Measurements from ENCODE around the gene MESD. TPM values are rescaled to one million over a fixed set of nuclear protein-coding genes. Genes with fewer than 3 reads are reported as not detected.

The MESD gene
- total and polyA plus RNA-seq, 5 experiments from 2014 or later = 21.3 to 30.7 (median 30.5) TPM

- POLR2A ChIA-PET = no interaction called here
- peaks cover 2 to 32% (median 14%) of the 10 kb centered on the region in 4 donors for H3K4me1 Mint-ChIP-seq
- DNase-seq (no peak), ATAC-seq (no peak)
- H3K9me3 Mint-ChIP-seq = peaks cover 0 to 9% (median 4%) of the 10 kb centered on the region in 9 donors
- no peak overlapping the region for H3K4me3 Mint-ChIP-seq
- peaks cover 0 to 26% (median 7%) of the 10 kb centered on the region in 5 donors for H3K27me3 Mint-ChIP-seq
- H3K27ac Mint-ChIP-seq = no peak overlapping the region
- peaks cover 0 to 10% (median 7%) of the 10 kb centered on the region in 3 donors for H3K36me3 Mint-ChIP-seq
Observed at GRCh38 chr15:81025721-81026370, 36.2 kb upstream of the MESD start.

DNA sequence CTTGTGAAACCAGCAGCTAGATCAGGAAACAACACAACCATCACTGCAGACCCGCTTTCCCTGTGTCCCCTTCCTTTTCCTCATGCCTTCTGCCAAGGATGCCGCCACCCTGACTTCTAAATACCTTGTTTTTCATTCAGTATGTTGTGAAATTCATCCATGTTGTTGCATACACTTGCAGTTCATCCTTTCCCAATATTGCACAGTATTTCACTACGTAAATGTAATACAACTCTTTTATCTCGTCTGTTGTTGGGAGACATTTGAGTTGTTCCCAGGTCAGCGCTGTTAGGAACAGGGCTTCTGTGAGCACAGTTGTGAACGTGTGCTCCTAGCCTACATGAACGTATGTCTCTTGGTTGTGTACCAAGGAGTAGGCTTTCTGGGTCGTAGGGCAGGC is 35.3 kb upstream of the MESD start:
- H3K4me1 Mint-ChIP-seq = peaks cover 2 to 29% (median 13%) of the 10 kb centered on the region in 4 donors
- peaks cover 0 to 23% (median 5%) of the 10 kb centered on the region in 5 donors for H3K27me3 Mint-ChIP-seq
- H3K9me3 Mint-ChIP-seq = peaks cover 0 to 5% (median 4%) of the 10 kb centered on the region in 9 donors
- ATAC-seq (no peak), DNase-seq (no peak)
- H3K36me3 Mint-ChIP-seq = peaks cover 0 to 6% (median 6%) of the 10 kb centered on the region in 3 donors
- no peak overlapping the region for H3K4me3 Mint-ChIP-seq
- POLR2A ChIA-PET = no interaction called here
- H3K27ac Mint-ChIP-seq = no peak overlapping the region

GRCh38 chr15:81024265-81024872 is 34.8 kb upstream of the MESD start:
- Mint-ChIP-seq H3K27me3 (peaks cover 0 to 17% (median 0%) of the 10 kb centered on the region in 5 donors), H3K27ac (peak overlapping the region in 1 of 10 donors; percentile 21), H3K4me3 (no peak overlapping the region), H3K9me3 (no peaks in the 10 kb centered on the region), H3K36me3 (peaks cover 0 to 1% (median 0%) of the 10 kb centered on the region in 3 donors), H3K4me1 (peaks cover 2 to 23% (median 10%) of the 10 kb centered on the region in 4 donors)
- POLR2A ChIA-PET = no interaction called here
- DNase-seq = no peak
- no peak for ATAC-seq

GRCh38 chr15:81023483-81024264 is 34.1 kb upstream of the MESD start:
- Mint-ChIP-seq H3K9me3 (no peaks in the 10 kb centered on the region), H3K4me3 (peak overlapping the region in 1 of 10 donors; percentile 16), H3K4me1 (peaks cover 2 to 23% (median 10%) of the 10 kb centered on the region in 4 donors), H3K36me3 (peaks cover 0 to 1% (median 0%) of the 10 kb centered on the region in 3 donors), H3K27ac (peak overlapping the region in 2 of 10 donors; percentile 12 to 21), H3K27me3 (peaks cover 0 to 10% (median 0%) of the 10 kb centered on the region in 5 donors)
- DNase-seq (peak in 1 of 10 donors; percentile 9), ATAC-seq (no peak)
- POLR2A ChIA-PET = interaction anchor here (0.6 kb wide), 1 partner anchor 208 kb away, joined by 4 read pairs; no protein-coding TSS in a partner anchor

DNA sequence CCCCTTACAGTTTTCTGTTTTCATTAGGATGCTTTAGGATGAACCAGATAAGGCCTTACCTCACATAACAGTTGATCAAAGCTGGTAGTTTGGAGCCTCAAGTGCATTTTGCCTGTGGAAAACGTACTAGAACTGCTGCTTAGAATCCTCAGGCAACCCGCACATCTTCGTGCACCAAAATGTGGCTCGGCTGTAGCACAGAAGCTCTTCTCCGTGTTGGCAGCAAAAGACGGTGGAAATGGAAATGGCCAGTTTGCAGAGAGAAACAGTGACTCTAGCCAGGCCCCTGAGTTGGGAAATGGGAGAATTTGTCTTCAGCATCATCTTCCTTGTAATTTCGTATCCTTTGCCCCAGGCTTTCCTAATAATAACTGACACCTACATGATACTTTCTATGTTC is 31.7 kb upstream of the MESD start:
- Mint-ChIP-seq H3K27ac (no peak overlapping the region), H3K27me3 (peaks cover 0 to 10% (median 0%) of the 10 kb centered on the region in 5 donors), H3K4me3 (no peak overlapping the region), H3K4me1 (peaks cover 2 to 23% (median 10%) of the 10 kb centered on the region in 4 donors), H3K36me3 (peaks cover 0 to 1% (median 0%) of the 10 kb centered on the region in 3 donors), H3K9me3 (no peaks in the 10 kb centered on the region)
- no peak for DNase-seq
- no peak for ATAC-seq
- POLR2A ChIA-PET = no interaction called here

GRCh38 chr15:81018197-81018596 is 28.6 kb upstream of the MESD start:
- ATAC-seq = no peak
- Mint-ChIP-seq H3K27me3 (no peaks in the 10 kb centered on the region), H3K9me3 (no peaks in the 10 kb centered on the region), H3K36me3 (peaks cover 0 to 1% (median 0%) of the 10 kb centered on the region in 3 donors), H3K4me1 (peaks cover 0 to 10% (median 7%) of the 10 kb centered on the region in 4 donors), H3K27ac (peak overlapping the region in 1 of 10 donors; percentile 47), H3K4me3 (no peak overlapping the region)
- POLR2A ChIA-PET = interaction anchor here (0.6 kb wide), 1 partner anchor 19 kb away, joined by 3 read pairs; no protein-coding TSS in a partner anchor
- DNase-seq = no peak

DNA sequence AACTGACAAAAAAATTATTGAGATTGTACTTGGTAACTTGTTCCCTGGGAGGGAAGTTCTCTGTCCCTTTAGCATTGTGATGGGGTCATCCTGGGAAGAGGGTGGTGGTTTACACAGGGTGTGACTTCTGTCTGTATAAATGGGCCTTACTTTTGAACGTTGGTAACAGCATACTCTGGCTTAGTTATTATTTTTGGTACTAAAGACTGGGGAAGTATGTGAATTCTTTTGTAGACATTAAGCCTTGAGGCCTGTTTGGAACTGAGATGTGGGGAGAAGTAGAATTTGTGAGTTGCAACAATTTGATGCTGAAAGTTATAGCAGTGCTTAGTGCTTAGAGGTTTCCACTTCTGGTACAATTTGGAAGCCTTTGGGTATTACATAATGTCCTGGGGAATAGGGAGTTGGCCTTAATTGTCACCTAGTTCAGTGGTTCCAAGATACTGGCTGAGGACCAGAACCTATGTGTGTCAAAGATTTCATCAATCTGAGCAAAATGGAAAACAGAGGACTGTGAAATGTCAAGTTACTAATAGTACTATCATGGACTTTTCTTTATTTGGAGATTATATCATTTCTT is 27.0 kb upstream of the MESD start:
- no peaks in the 10 kb centered on the region for H3K27me3 Mint-ChIP-seq
- H3K4me1 Mint-ChIP-seq = peaks cover 2 to 12% (median 6%) of the 10 kb centered on the region in 4 donors
- no peak overlapping the region for H3K27ac Mint-ChIP-seq
- POLR2A ChIA-PET = no interaction called here
- no peak for DNase-seq
- peaks cover 0 to 1% (median 0%) of the 10 kb centered on the region in 3 donors for H3K36me3 Mint-ChIP-seq
- H3K4me3 Mint-ChIP-seq = no peak overlapping the region
- H3K9me3 Mint-ChIP-seq = no peaks in the 10 kb centered on the region
- no peak for ATAC-seq

GRCh38 chr15:81015621-81016488 is 26.2 kb upstream of the MESD start:
- Mint-ChIP-seq H3K27me3 (no peaks in the 10 kb centered on the region), H3K4me1 (peaks cover 2 to 13% (median 6%) of the 10 kb centered on the region in 4 donors), H3K27ac (no peak overlapping the region), H3K4me3 (no peak overlapping the region), H3K9me3 (no peaks in the 10 kb centered on the region), H3K36me3 (no peaks in the 10 kb centered on the region)
- no peak for DNase-seq
- no peak for ATAC-seq
- POLR2A ChIA-PET = no interaction called here

DNA sequence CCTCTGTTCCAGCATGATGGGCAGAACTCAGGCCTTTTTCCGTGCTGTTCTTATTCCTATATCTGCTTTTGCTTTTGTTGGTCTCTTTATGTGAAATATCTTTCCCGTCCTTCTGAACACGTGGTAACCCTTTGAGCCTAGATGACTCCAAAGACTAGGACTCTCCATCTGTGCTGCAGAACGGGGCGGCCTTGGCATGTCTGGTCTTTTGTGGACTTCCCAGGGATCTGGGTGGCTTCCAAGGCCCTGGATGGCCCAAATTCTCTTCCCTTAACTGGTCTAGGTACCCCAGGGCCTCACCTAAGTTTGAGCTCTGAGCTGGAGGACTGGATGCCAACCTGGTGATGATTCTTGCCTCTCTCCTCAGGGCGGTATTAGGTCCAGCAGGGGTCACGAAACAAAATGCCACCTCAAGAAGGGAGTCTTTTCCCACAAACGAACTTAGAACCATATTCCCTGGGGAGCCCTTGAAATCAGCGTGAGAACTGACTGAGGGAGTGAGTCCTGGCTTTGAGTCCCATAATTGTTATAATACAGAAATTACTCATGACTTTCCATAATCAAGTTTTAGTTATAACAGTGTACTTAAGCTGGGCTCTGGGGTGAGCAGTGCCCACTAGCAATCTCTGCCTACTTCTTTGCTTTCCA is 25.0 kb upstream of the MESD start:
- POLR2A ChIA-PET = no interaction called here
- Mint-ChIP-seq H3K36me3 (no peaks in the 10 kb centered on the region), H3K4me3 (no peak overlapping the region), H3K9me3 (no peaks in the 10 kb centered on the region), H3K27ac (peak overlapping the region in 1 of 10 donors; percentile 40), H3K27me3 (no peaks in the 10 kb centered on the region), H3K4me1 (peaks cover 7 to 15% (median 11%) of the 10 kb centered on the region in 4 donors)
- ATAC-seq (no peak), DNase-seq (no peak)

- no peak overlapping the region for H3K4me3 Mint-ChIP-seq
- no peaks in the 10 kb centered on the region for H3K27me3 Mint-ChIP-seq
- no peaks in the 10 kb centered on the region for H3K36me3 Mint-ChIP-seq
- ATAC-seq (no peak), DNase-seq (no peak)
- H3K27ac Mint-ChIP-seq = peak overlapping the region in 3 of 10 donors; percentile 10 to 40 (median 17)
- POLR2A ChIA-PET = no interaction called here
- peaks cover 13 to 25% (median 13%) of the 10 kb centered on the region in 4 donors for H3K4me1 Mint-ChIP-seq
- H3K9me3 Mint-ChIP-seq = no peaks in the 10 kb centered on the region
Observed at GRCh38 chr15:81013396-81013929, 23.8 kb upstream of the MESD start.

GRCh38 chr15:81012588-81012987 is 23.0 kb upstream of the MESD start:
- no peaks in the 10 kb centered on the region for H3K36me3 Mint-ChIP-seq
- no peak overlapping the region for H3K4me3 Mint-ChIP-seq
- no peak for ATAC-seq
- peaks cover 13 to 34% (median 19%) of the 10 kb centered on the region in 4 donors for H3K4me1 Mint-ChIP-seq
- POLR2A ChIA-PET = no interaction called here
- H3K27me3 Mint-ChIP-seq = no peaks in the 10 kb centered on the region
- no peak overlapping the region for H3K27ac Mint-ChIP-seq
- no peak for DNase-seq
- no peaks in the 10 kb centered on the region for H3K9me3 Mint-ChIP-seq

All from naive thymus-derived CD8-positive, alpha-beta T cell (primary cell).